ENCODE measurements around the gene PEX14.

- no peak for TF ChIP-seq CTCF (IDR thresholded peaks at IDR 0.05; ENCODE audit: low read depth, low read length)
- TF ChIP-seq EZH2phosphoT487 (IDR thresholded peaks at IDR 0.05; ENCODE audit: low read depth) = no peak
These were observed 21.2 kb downstream of the PEX14 start for GRCh38 chr1:10495952-10496351.

All from OCI-LY3 (cell line).